ENCODE results near the gene ORC1.

Gene ORC1

DNA sequence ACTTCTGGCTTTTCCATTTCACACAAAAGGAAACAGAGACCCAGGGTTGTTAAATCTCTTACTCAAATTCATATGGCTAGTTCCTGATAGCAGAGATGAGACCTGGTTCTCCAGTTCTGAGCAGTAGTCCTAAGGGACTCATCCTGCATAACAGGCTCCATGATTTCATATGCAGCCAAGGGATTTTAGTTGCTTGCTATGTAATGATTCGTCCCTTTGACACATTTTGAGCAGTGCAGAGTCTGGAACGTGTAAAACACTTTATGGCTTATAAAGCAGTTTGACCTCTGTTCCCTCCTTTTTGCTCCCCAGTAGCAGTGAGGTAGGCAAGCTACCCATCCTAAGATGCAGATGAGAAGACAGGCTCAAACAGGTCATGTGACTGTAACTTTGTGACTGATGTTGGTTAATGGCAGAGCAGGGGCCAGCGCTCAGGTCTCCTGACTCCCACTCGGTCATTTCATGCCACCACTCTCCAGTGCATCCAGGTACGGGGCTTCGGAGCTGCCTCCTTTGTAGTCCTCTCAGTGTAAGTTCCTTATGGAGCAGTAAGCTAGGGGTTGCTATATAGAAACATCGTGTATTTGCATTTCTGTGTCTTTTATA is 62.5 kb downstream of the ORC1 start:
- FAIRE-seq: no peak

GRCh38 chr1:52337439-52337838 is 66.8 kb downstream of the ORC1 start:
- FAIRE-seq: no peak

GRCh38 chr1:52334906-52335528 is 69.2 kb downstream of the ORC1 start:
- no peak for FAIRE-seq

GRCh38 chr1:52332411-52332810 is 71.8 kb downstream of the ORC1 start:
- no peak for FAIRE-seq

GRCh38 chr1:52328615-52329014 is 75.6 kb downstream of the ORC1 start:
- no peak for FAIRE-seq

- no peak for FAIRE-seq
Observed at GRCh38 chr1:52325786-52326185, 78.4 kb downstream of the ORC1 start.

- FAIRE-seq: no peak
Observed at GRCh38 chr1:52323731-52324130, 80.5 kb downstream of the ORC1 start.
